Stromal cell of bone marrow (primary cell): Measurements from ENCODE around the gene CYP4A11.
"Not testable (repeated sequence)": the region's sequence is repeated elsewhere in the genome, so short reads cannot be mapped to it uniquely, and the experiment has no call there.

Experiments used
- DNase-seq: peaks from one replicate; pipeline ENCODE4 v3.0.0-alpha.2; 2012; ENCODE audit warnings: low read depth

The CYP4A11 gene

GRCh38 chr1:46910790-46911189, 30.5 kb downstream of the CYP4A11 start:
- DNase-seq = no peak

GRCh38 chr1:46903481-46903880, 37.8 kb downstream of the CYP4A11 start:
- no peak for DNase-seq

GRCh38 chr1:46900401-46900800, 40.9 kb downstream of the CYP4A11 start:
- no peak for DNase-seq

GRCh38 chr1:46881656-46882055, 59.6 kb downstream of the CYP4A11 start:
- DNase-seq = not testable (repeated sequence)
